Neural cell (in vitro differentiated cells): ENCODE results near the gene ROPN1. TPM values are rescaled to one million over a fixed set of nuclear protein-coding genes. Genes with fewer than 3 reads are reported as not detected.

Source experiments
- H2AFZ ChIP-seq: fragments of 200-600, 300-800 bp; sonication (generic), shearing (Covaris generic); 2 replicates; pipeline ENCODE4 v1.6.0; 2014; ENCODE audit warnings: low read depth, mild to moderate bottlenecking, antibody characterized with exemption, low read length, moderate library complexity
- H3F3A ChIP-seq: fragments of 200-600 bp; shearing (Covaris generic); 2 replicates; pipeline ENCODE4 v1.6.1; 2016; ENCODE audit warnings: mild to moderate bottlenecking, moderate library complexity, mixed read lengths, antibody characterized with exemption, low read length; ENCODE audit not compliant: insufficient read depth, poor library complexity, severe bottlenecking
- H3K27ac ChIP-seq: fragments of 200-600, 300-800 bp; sonication (generic), shearing (Covaris generic); 2 replicates; pipeline ENCODE4 v1.5.1; 2014; ENCODE audit warnings: mild to moderate bottlenecking, low read length, moderate library complexity
- H3K27me3 ChIP-seq: fragments of 300-800, 200-600 bp; sonication (generic), shearing (Covaris generic); 2 replicates; pipeline ENCODE4 v1.6.0; 2014; ENCODE audit warnings: mild to moderate bottlenecking, low read depth, low read length, moderate library complexity; ENCODE audit not compliant: insufficient read depth
- H3K36me3 ChIP-seq: fragments of 300-800, 200-600 bp; sonication (generic), shearing (Covaris generic); 2 replicates; pipeline ENCODE4 v1.5.1; 2014; ENCODE audit warnings: mild to moderate bottlenecking, antibody characterized with exemption, low read length, moderate library complexity; ENCODE audit not compliant: insufficient read depth
- H3K4me2 ChIP-seq: fragments of 300-800, 200-600 bp; sonication (generic), shearing (Covaris generic); 2 replicates; pipeline ENCODE4 v1.6.0; 2014; ENCODE audit warnings: mild to moderate bottlenecking, low read length
- H3K4me3 ChIP-seq: fragments of 300-800, 200-600 bp; sonication (generic), shearing (Covaris generic); 2 replicates; pipeline ENCODE4 v1.5.1; 2014; ENCODE audit warnings: mild to moderate bottlenecking, low read length, moderate library complexity
- H3K79me2 ChIP-seq: fragments of 200-600 bp; shearing (Covaris generic); replicated peaks from 2 replicates; pipeline ENCODE4 v1.6.0; 2014; ENCODE audit warnings: mild to moderate bottlenecking, low read length, moderate library complexity; ENCODE audit not compliant: insufficient read depth
- H3K9ac ChIP-seq: fragments of 300-800, 200-600 bp; sonication (generic), shearing (Covaris generic); 2 replicates; pipeline ENCODE4 v1.6.1; 2016; ENCODE audit warnings: mild to moderate bottlenecking, low read length, mixed read lengths
- H3K9me2 ChIP-seq: fragments of 200-600 bp; shearing (Covaris generic); 2 replicates; pipeline ENCODE4 v1.6.1; 2016; ENCODE audit warnings: mild to moderate bottlenecking, low read length, mixed read lengths; ENCODE audit not compliant: insufficient read depth
- H3K9me3 ChIP-seq: fragments of 200-600, 300-800 bp; sonication (generic), shearing (Covaris generic); 2 replicates; pipeline ENCODE4 v1.6.1; 2016; ENCODE audit warnings: mild to moderate bottlenecking, mixed run types, low read length, moderate library complexity, mixed read lengths
- H4K20me1 ChIP-seq: fragments of 200-600 bp; shearing (Covaris generic); 2 replicates; pipeline ENCODE4 v1.6.1; 2016; ENCODE audit warnings: mild to moderate bottlenecking, mixed run types; ENCODE audit not compliant: insufficient read depth
- CTCF ChIP-seq: fragments of 450-650 bp; IDR thresholded peaks from 2 replicates; pipeline ENCODE4 v1.5.1; 2014; ENCODE audit warnings: antibody characterized with exemption, mild to moderate bottlenecking, moderate library complexity; ENCODE audit not compliant: poor library complexity, severe bottlenecking
- EP300 ChIP-seq: fragments of 450-650 bp; conservative IDR thresholded peaks from 2 replicates; pipeline ENCODE4 v1.6.1; 2014; ENCODE audit warnings: antibody characterized with exemption, mild to moderate bottlenecking, moderate library complexity; ENCODE audit not compliant: poor library complexity, severe bottlenecking
- EZH2 ChIP-seq: fragments of 200-600, 300-800 bp; shearing (Covaris generic), sonication (generic); IDR thresholded peaks from 2 replicates; pipeline ENCODE4 v1.6.1; 2014; ENCODE audit warnings: antibody characterized with exemption, low read length, borderline replicate concordance, mild to moderate bottlenecking; ENCODE audit not compliant: insufficient read depth, poor library complexity, severe bottlenecking
- MXI1 ChIP-seq: fragments of 450-650 bp; conservative IDR thresholded peaks from 2 replicates; pipeline ENCODE4 v1.6.1; 2014; ENCODE audit warnings: antibody characterized with exemption, mild to moderate bottlenecking; ENCODE audit not compliant: poor library complexity, severe bottlenecking
- POLR2AphosphoS5 ChIP-seq: IDR thresholded peaks from 2 replicates; pipeline ENCODE4 v1.6.1; 2012
- RAD21 ChIP-seq: fragments of 450-650 bp; conservative IDR thresholded peaks from 2 replicates; pipeline ENCODE4 v1.6.1; 2014; ENCODE audit warnings: antibody characterized with exemption, mild to moderate bottlenecking, moderate library complexity
- REST ChIP-seq: IDR thresholded peaks from 2 replicates; pipeline ENCODE4 v1.6.1; 2012; ENCODE audit warnings: borderline replicate concordance
- SMC3 ChIP-seq: fragments of 450-650 bp; conservative IDR thresholded peaks from 2 replicates; pipeline ENCODE4 v1.6.1; 2014; ENCODE audit warnings: antibody characterized with exemption, mild to moderate bottlenecking, moderate library complexity; ENCODE audit not compliant: poor library complexity
- TAF1 ChIP-seq: IDR thresholded peaks from 2 replicates; pipeline ENCODE4 v1.6.1; 2012; ENCODE audit warnings: low read depth
- polyA plus RNA-seq: library from polyadenylated mRNA; depleted of rRNA; stranded (reverse); fragments of >200 nt; gene quantifications from 2 replicates; pipeline ENCODE4 v1.2.3, GENCODE V29; 2014

Gene ROPN1
- polyA plus RNA-seq, 1 donor from 2014 or later, result not detected

DNA sequence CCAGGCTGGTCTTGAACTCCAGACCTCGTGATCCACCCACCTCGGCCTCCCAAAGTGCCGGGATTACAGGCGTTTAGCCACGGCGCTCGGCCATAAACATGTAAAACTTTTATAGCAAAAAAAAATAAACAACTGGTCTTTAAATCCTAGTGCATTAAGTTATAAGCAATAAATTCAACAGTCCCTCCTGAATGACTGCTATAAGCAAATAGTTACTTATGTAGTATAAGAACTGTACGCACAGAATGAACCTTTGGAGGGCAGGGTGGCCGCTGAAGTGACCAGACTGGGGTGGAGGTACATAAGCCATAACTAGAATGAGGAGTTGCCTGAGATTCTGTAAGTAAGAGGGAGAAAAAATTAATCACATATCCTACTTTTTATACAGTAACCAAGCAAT, 43.5 kb downstream of the ROPN1 start:
- no peak overlapping the region for H3K4me3 ChIP-seq
- H3F3A ChIP-seq, result no peaks in the 10 kb centered on the region
- H3K4me2 ChIP-seq, result no peak overlapping the region
- H3K79me2 ChIP-seq, result no peaks in the 10 kb centered on the region
- H3K9ac ChIP-seq, result no peak overlapping the region
- H2AFZ ChIP-seq, result no peak overlapping the region
- H3K9me3 ChIP-seq, result no peaks in the 10 kb centered on the region
- H3K9me2 ChIP-seq, result no peaks in the 10 kb centered on the region
- peaks cover 20% of the 10 kb centered on the region for H3K36me3 ChIP-seq
- H3K27me3 ChIP-seq, result no peaks in the 10 kb centered on the region
- TF ChIP-seq REST (no peak), CTCF (no peak), EZH2 (no peak), RAD21 (no peak), MXI1 (no peak), TAF1 (no peak), POLR2AphosphoS5 (no peak), SMC3 (no peak), EP300 (no peak)
- no peak overlapping the region for H3K27ac ChIP-seq
- no peaks in the 10 kb centered on the region for H4K20me1 ChIP-seq

DNA sequence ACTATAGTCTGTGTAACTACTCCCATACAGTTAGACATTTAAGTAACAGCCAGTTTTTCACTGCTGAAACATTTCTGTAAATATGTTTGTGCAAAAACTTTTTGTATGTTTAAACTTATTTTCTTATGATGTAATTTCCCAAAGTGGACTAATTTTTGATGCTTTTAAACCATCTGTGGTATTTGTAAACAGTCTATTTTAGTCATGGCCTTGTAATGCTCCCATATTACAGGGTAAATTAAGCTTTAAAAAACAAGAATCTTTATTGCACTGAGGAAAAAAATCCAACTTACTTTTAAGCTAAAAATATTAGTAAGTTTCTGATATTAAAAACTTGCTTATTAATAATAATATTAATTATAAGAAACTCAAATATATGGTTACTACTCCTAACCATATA, 44.4 kb downstream of the ROPN1 start:
- H3K4me2 ChIP-seq, result no peak overlapping the region
- H3K9ac ChIP-seq, result no peak overlapping the region
- no peak overlapping the region for H3K27ac ChIP-seq
- H3K9me3 ChIP-seq, result no peaks in the 10 kb centered on the region
- TF ChIP-seq TAF1 (no peak), MXI1 (no peak), RAD21 (no peak)
- no peak overlapping the region for H3K4me3 ChIP-seq
- H3F3A ChIP-seq, result no peaks in the 10 kb centered on the region
- H3K79me2 ChIP-seq, result no peaks in the 10 kb centered on the region
- H3K9me2 ChIP-seq, result no peaks in the 10 kb centered on the region
- H3K36me3 ChIP-seq, result peaks cover 24% of the 10 kb centered on the region
- no peaks in the 10 kb centered on the region for H4K20me1 ChIP-seq
- H3K27me3 ChIP-seq, result no peaks in the 10 kb centered on the region
- H2AFZ ChIP-seq, result no peak overlapping the region

DNA sequence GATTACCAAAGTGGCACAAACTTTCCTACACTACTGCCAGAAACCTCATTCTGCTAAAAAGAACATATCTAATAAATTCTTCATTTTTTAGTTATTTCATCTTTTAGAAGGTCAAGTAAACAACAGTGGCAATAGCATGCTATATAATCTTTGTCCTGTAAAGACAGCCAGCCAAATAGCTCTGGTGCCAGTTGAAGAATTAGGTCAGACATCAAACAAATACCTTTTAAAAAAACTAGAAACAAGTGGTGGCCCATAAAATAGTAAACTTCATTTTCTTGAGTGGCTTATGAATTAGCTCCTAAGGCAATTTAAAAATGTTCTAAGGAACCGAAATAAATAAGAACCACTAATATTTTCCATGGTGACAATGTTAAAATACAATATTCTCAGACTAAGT, 50.4 kb downstream of the ROPN1 start:
- H3K9me3 ChIP-seq, result no peaks in the 10 kb centered on the region
- no peaks in the 10 kb centered on the region for H4K20me1 ChIP-seq
- no peak overlapping the region for H2AFZ ChIP-seq
- no peak overlapping the region for H3K4me3 ChIP-seq
- peaks cover 18% of the 10 kb centered on the region for H3K36me3 ChIP-seq
- H3K27ac ChIP-seq, result no peak overlapping the region
- no peak for TF ChIP-seq EZH2
- no peak for TF ChIP-seq RAD21
- no peak for TF ChIP-seq EP300
- no peak for TF ChIP-seq SMC3
- TF ChIP-seq CTCF, result no peak
- no peak for TF ChIP-seq POLR2AphosphoS5
- TF ChIP-seq TAF1, result no peak
- TF ChIP-seq MXI1, result no peak
- TF ChIP-seq REST, result no peak
- no peaks in the 10 kb centered on the region for H3K9me2 ChIP-seq
- no peak overlapping the region for H3K4me2 ChIP-seq
- H3K9ac ChIP-seq, result no peak overlapping the region
- no peaks in the 10 kb centered on the region for H3K79me2 ChIP-seq
- H3K27me3 ChIP-seq, result no peaks in the 10 kb centered on the region
- no peaks in the 10 kb centered on the region for H3F3A ChIP-seq
